ENCODE results near the gene AMN.

- TF ChIP-seq CTCF (IDR thresholded peaks at IDR 0.05) (no peak), POLR2AphosphoS5 (IDR thresholded peaks at IDR 0.05) (no peak), POLR2A (IDR thresholded peaks at IDR 0.05) (no peak)
Observed at GRCh38 chr14:102889615-102890014, 32.8 kb upstream of the AMN start.

Measured in gastroesophageal sphincter (tissue), 3 donors.